ENCODE measurements around the gene HOATZ.

GRCh38 chr11:111520560-111520959 lies 6.0 kb downstream of the HOATZ start:
- TF ChIP-seq, protein P1, sequence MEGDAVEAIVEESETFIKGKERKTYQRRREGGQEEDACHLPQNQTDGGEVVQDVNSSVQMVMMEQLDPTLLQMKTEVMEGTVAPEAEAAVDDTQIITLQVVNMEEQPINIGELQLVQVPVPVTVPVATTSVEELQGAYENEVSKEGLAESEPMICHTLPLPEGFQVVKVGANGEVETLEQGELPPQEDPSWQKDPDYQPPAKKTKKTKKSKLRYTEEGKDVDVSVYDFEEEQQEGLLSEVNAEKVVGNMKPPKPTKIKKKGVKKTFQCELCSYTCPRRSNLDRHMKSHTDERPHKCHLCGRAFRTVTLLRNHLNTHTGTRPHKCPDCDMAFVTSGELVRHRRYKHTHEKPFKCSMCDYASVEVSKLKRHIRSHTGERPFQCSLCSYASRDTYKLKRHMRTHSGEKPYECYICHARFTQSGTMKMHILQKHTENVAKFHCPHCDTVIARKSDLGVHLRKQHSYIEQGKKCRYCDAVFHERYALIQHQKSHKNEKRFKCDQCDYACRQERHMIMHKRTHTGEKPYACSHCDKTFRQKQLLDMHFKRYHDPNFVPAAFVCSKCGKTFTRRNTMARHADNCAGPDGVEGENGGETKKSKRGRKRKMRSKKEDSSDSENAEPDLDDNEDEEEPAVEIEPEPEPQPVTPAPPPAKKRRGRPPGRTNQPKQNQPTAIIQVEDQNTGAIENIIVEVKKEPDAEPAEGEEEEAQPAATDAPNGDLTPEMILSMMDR (IDR thresholded peaks at IDR 0.05; ENCODE audit: low read depth, low read length) = no peak
- TF ChIP-seq EZH2phosphoT487 (IDR thresholded peaks at IDR 0.05; ENCODE audit: low read depth) = no peak
